Breast epithelium (tissue), 3 donors: ENCODE data around the gene NLRP1.

ENCODE experiments used
- CTCF ChIP-seq, 3 donors: fragments of 450-650 bp; IDR thresholded peaks; one replicate each; pipeline ENCODE4 v1.5.1; 2016 to 2017; ENCODE audit warnings: antibody characterized with exemption in 3 of 3, mild to moderate bottlenecking in 3 of 3, moderate library complexity in 3 of 3
- POLR2A ChIP-seq: fragments of 450-650 bp; IDR thresholded peaks from one replicate; pipeline ENCODE4 v1.6.1; 2016; ENCODE audit warnings: antibody characterized with exemption, mild to moderate bottlenecking, moderate library complexity
- POLR2AphosphoS5 ChIP-seq, 3 donors: sonication (generic); formaldehyde crosslinking; IDR thresholded peaks; one replicate each; pipeline ENCODE4 v1.6.1; 2017; ENCODE audit warnings: antibody characterized with exemption in 3 of 3

GRCh38 chr17:5510771-5511170 is 73.5 kb downstream of the NLRP1 start:
- no peak for TF ChIP-seq CTCF (IDR thresholded peaks at IDR 0.05)
- no peak for TF ChIP-seq POLR2A
- TF ChIP-seq POLR2AphosphoS5 (IDR thresholded peaks at IDR 0.05): no peak
